GM18520 (cell line): ENCODE data around the gene SOCS1.

Source experiments
- ATAC-seq: cut with Tn5 transposase; IDR thresholded peaks from one replicate; pipeline ENCODE4 v1.9.1; 2021; ENCODE audit not compliant: unreplicated experiment

The SOCS1 gene

GRCh38 chr16:11208916-11209665 lies 46.9 kb downstream of the SOCS1 start:
- no peak for ATAC-seq

- no peak for ATAC-seq
These were observed 48.4 kb downstream of the SOCS1 start for GRCh38 chr16:11207646-11208045.

GRCh38 chr16:11205754-11206581 lies 50.0 kb downstream of the SOCS1 start:
- no peak for ATAC-seq

- no peak for ATAC-seq
These were observed 50.8 kb downstream of the SOCS1 start for GRCh38 chr16:11205065-11205699.

- no peak for ATAC-seq
These were observed 51.4 kb downstream of the SOCS1 start for GRCh38 chr16:11204513-11205047.
